Panc1 (cell line): ENCODE data around the gene CAPN7. TPM values are rescaled to one million over a fixed set of nuclear protein-coding genes. Genes with fewer than 3 reads are reported as not detected.

Source experiments
- ATAC-seq: fragments of 200-7000 bp; cut with Tn5 transposase; 2 replicates; pipeline ENCODE4 v1.9.1; 2020; ENCODE audit warnings: mild to moderate bottlenecking, moderate library complexity
- BruUV-seq: library from RNA; stranded (reverse); fragments of 400-500 nt; replicated peaks from 2 replicates; lab custom pipeline; 2021; lab: Mats Ljungman, UMichigan
- CTCF ChIA-PET: fragments of 300-600 bp; sonication (Branson Sonifier 250); formaldehyde crosslinking; loops from one replicate; lab custom pipeline; 2022; ENCODE audit warnings: antibody characterized with exemption; lab: Charles Lee
- POLR2A ChIA-PET: fragments of 300-600 bp; sonication (Branson Sonifier 250); formaldehyde crosslinking; loops from one replicate; lab custom pipeline; 2022; ENCODE audit warnings: antibody characterized with exemption; lab: Charles Lee
- DNase-seq: peaks from one replicate; pipeline ENCODE4 v3.0.0-alpha.2; 2010; ENCODE audit warnings: low read depth, low spot score
- H3K27ac ChIP-seq: 2 replicates; pipeline ENCODE4 v1.5.1; 2011; ENCODE audit warnings: mild to moderate bottlenecking, low read length, inconsistent platforms
- H3K27me3 ChIP-seq: fragments of 200-500 bp; sonication (Bioruptor generic); 2 replicates; pipeline ENCODE4 v1.6.0; 2014; ENCODE audit warnings: low read length, inconsistent platforms; ENCODE audit not compliant: control insufficient read depth, insufficient read depth
- H3K36me3 ChIP-seq: fragments of 200-500 bp; sonication (Bioruptor generic); 2 replicates; pipeline ENCODE4 v1.5.1; 2014; ENCODE audit warnings: inconsistent platforms, mild to moderate bottlenecking, low read length, moderate library complexity; ENCODE audit not compliant: control insufficient read depth, insufficient read depth
- H3K4me1 ChIP-seq: 2 replicates; pipeline ENCODE4 v1.5.1; 2011; ENCODE audit warnings: inconsistent platforms, mild to moderate bottlenecking, low read length, moderate library complexity; ENCODE audit not compliant: control insufficient read depth, insufficient read depth
- H3K4me3 ChIP-seq, 2 experiments: 2 replicates each; pipeline ENCODE4 v1.5.1; 2011 to 2012; ENCODE audit warnings: low read depth in 2 of 2, low read length in 2 of 2, mild to moderate bottlenecking in 2 of 2, inconsistent platforms in 1 of 2, moderate library complexity in 1 of 2
- H3K9me3 ChIP-seq: fragments of 200-500 bp; sonication (Bioruptor generic); 2 replicates; pipeline ENCODE4 v1.5.1; 2014; ENCODE audit warnings: low read depth, mild to moderate bottlenecking, inconsistent platforms, low read length, moderate library complexity; ENCODE audit not compliant: control insufficient read depth, insufficient read depth
- POLR2AphosphoS5 ChIP-seq: IDR thresholded peaks from 2 replicates; pipeline ENCODE4 v1.6.1; 2012; ENCODE audit warnings: mild to moderate bottlenecking, low read depth, low read length, moderate library complexity
- SIN3A ChIP-seq: IDR thresholded peaks from 2 replicates; pipeline ENCODE4 v1.6.1; 2012; ENCODE audit warnings: low read depth, mild to moderate bottlenecking, low read length, moderate library complexity, borderline replicate concordance; ENCODE audit not compliant: insufficient read depth
- TCF7L2 ChIP-seq: IDR thresholded peaks from 2 replicates; pipeline ENCODE4 v1.6.1; 2011; ENCODE audit warnings: mild to moderate bottlenecking, low read depth, low read length, inconsistent platforms
- in situ Hi-C: cut with HindIII; loops from 2 replicates; pipeline ENCODE4 v1.10.0; 2016; ENCODE audit warnings: low sequenced_read_pairs, low pct_unique_long_range_greater_than_20kb
- intact Hi-C: fragments of 100-400 bp; cut with micrococcal nuclease; formaldehyde crosslinking; loops from one replicate; pipeline ENCODE4 v1.10.0; 2022; ENCODE audit not compliant: unreplicated experiment
- total RNA-seq: library from RNA; stranded (reverse); gene quantifications from one replicate; pipeline ENCODE4 v1.2.1, GENCODE V29; 2021; ENCODE audit not compliant: unreplicated experiment
- TF ChIP-seq, protein P1 (sequence below), 2 experiments: IDR thresholded peaks; 2 replicates each; pipeline ENCODE4 v1.6.1; 2011 to 2012; ENCODE audit warnings: low read depth in 2 of 2, control low read depth in 1 of 2, low read length in 1 of 2, mild to moderate bottlenecking in 1 of 2, moderate library complexity in 1 of 2; ENCODE audit not compliant: insufficient read depth in 1 of 2
- TF ChIP-seq, protein P2 (sequence below): fragments of 450-650 bp; IDR thresholded peaks from 2 replicates; pipeline ENCODE4 v1.5.1; 2017; ENCODE audit warnings: mild to moderate bottlenecking

The CAPN7 gene
- total RNA-seq, 1 experiment from 2014 or later = 26.5 TPM

DNA sequence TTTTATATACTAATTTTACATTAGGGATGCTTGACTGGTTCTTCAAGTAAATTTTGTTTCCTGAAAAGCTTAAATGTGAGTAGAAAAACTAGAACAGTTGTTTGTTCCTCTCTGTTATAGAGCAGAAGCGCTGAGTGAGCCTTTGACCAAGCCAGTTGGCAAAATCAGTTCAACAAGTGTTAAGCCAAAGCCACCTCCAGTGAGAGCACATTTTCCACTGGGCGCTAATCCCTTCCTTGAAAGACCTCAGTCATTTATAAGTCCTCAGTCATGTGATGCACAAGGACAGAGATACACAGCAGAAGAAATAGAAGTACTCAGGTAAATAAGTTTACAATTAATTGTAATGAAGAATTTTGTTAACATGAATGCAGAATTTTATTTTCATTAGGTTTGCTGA, 14.6 kb downstream of the CAPN7 start:
- DNase-seq (no peak), ATAC-seq (no peak)
- no TSS peak for BruUV-seq
- H3K4me3 ChIP-seq = no peak overlapping the region
- H3K27me3 ChIP-seq = no peaks in the 10 kb centered on the region
- no peaks in the 10 kb centered on the region for H3K9me3 ChIP-seq
- POLR2A ChIA-PET = no interaction called here
- no peaks in the 10 kb centered on the region for H3K4me1 ChIP-seq
- intact Hi-C loops = no loop called here
- TF ChIP-seq TCF7L2 (no peak), SIN3A (no peak), POLR2AphosphoS5 (no peak)
- TF ChIP-seq, protein P1, sequence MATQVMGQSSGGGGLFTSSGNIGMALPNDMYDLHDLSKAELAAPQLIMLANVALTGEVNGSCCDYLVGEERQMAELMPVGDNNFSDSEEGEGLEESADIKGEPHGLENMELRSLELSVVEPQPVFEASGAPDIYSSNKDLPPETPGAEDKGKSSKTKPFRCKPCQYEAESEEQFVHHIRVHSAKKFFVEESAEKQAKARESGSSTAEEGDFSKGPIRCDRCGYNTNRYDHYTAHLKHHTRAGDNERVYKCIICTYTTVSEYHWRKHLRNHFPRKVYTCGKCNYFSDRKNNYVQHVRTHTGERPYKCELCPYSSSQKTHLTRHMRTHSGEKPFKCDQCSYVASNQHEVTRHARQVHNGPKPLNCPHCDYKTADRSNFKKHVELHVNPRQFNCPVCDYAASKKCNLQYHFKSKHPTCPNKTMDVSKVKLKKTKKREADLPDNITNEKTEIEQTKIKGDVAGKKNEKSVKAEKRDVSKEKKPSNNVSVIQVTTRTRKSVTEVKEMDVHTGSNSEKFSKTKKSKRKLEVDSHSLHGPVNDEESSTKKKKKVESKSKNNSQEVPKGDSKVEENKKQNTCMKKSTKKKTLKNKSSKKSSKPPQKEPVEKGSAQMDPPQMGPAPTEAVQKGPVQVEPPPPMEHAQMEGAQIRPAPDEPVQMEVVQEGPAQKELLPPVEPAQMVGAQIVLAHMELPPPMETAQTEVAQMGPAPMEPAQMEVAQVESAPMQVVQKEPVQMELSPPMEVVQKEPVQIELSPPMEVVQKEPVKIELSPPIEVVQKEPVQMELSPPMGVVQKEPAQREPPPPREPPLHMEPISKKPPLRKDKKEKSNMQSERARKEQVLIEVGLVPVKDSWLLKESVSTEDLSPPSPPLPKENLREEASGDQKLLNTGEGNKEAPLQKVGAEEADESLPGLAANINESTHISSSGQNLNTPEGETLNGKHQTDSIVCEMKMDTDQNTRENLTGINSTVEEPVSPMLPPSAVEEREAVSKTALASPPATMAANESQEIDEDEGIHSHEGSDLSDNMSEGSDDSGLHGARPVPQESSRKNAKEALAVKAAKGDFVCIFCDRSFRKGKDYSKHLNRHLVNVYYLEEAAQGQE (IDR thresholded peaks at IDR 0.05; ENCODE audit: insufficient read depth in 1 of 2, low read depth in 2 of 2, low read length in 1 of 2) = no peak
- TF ChIP-seq, protein P2, sequence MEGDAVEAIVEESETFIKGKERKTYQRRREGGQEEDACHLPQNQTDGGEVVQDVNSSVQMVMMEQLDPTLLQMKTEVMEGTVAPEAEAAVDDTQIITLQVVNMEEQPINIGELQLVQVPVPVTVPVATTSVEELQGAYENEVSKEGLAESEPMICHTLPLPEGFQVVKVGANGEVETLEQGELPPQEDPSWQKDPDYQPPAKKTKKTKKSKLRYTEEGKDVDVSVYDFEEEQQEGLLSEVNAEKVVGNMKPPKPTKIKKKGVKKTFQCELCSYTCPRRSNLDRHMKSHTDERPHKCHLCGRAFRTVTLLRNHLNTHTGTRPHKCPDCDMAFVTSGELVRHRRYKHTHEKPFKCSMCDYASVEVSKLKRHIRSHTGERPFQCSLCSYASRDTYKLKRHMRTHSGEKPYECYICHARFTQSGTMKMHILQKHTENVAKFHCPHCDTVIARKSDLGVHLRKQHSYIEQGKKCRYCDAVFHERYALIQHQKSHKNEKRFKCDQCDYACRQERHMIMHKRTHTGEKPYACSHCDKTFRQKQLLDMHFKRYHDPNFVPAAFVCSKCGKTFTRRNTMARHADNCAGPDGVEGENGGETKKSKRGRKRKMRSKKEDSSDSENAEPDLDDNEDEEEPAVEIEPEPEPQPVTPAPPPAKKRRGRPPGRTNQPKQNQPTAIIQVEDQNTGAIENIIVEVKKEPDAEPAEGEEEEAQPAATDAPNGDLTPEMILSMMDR = no peak
- H3K36me3 ChIP-seq = peaks cover 34% of the 10 kb centered on the region
- in situ Hi-C loops = no loop called here
- no peak overlapping the region for H3K27ac ChIP-seq
- CTCF ChIA-PET = no interaction called here

DNA sequence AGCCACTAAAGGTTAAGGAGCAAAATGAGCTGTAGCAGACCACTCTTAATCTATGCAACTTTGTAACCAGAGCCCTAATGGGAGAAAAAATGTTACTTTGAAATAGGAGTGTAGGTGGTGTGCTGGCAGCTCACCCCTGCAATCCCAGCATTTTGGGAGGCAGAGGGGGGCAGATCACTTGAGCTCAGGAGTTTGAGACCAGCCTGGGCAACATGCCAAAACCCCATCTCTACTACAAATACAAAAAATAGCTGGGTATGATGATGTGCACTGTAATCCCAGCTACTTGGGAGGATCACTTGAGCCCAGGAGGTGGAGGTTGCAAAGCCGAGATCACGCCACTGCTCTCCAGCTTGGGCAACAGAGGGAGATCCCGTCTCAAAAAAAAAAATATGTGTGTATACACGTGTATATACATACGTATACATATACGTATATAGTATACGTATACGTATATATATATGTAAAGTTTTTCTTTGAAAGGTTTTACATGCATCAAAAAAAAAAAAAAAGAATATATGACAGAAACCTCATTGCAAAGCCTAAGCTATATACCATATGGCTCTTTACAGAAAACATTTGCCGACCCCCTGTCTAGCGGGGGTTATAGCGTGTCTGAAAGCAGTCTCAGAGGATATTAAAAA, 15.7 kb downstream of the CAPN7 start:
- Histone ChIP-seq H3K4me1 (no peaks in the 10 kb centered on the region), H3K36me3 (peaks cover 35% of the 10 kb centered on the region), H3K9me3 (no peaks in the 10 kb centered on the region), H3K27ac (no peak overlapping the region), H3K4me3 (no peak overlapping the region), H3K27me3 (no peaks in the 10 kb centered on the region)
- DNase-seq (no peak), ATAC-seq (no peak)
- intact Hi-C loops = no loop called here
- ChIA-PET CTCF (no interaction called here), POLR2A (interaction anchor here (0.6 kb wide), 1 partner anchor 21 kb away, joined by 3 read pairs; no protein-coding TSS in a partner anchor)
- no TSS peak for BruUV-seq
- in situ Hi-C loops = no loop called here
- TF ChIP-seq, protein P1 (IDR thresholded peaks at IDR 0.05; ENCODE audit: insufficient read depth in 1 of 2, low read depth in 2 of 2, low read length in 1 of 2) = no peak
- TF ChIP-seq TCF7L2 = no peak
- TF ChIP-seq POLR2AphosphoS5 = no peak
- TF ChIP-seq, protein P2 = no peak
- no peak for TF ChIP-seq SIN3A
